ENCODE measurements around the gene DNAH5. TPM values are rescaled to one million over a fixed set of nuclear protein-coding genes. Genes with fewer than 3 reads are reported as not detected.

Gene DNAH5
- total RNA-seq, 1 donor from 2014 or later = 2.7 TPM

DNA sequence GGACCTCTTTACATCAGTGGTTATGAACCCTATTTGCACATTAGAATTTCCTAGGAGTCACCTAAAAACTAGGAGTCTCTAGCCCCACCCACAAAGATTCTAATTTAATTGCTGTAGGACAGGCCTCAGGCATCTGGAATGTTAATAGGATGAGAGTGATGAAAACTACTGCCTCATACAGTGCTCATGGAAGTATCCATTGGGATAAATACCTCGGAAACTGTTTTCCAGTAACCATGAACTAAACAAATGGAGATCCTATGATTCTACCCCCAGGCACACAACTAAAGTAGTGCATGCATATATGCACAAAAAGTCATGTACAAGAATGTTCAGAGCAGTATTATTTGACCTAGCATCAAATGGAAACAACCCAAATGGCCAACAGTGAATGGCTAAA, 286.3 kb downstream of the DNAH5 start:
- TF ChIP-seq, protein P1, sequence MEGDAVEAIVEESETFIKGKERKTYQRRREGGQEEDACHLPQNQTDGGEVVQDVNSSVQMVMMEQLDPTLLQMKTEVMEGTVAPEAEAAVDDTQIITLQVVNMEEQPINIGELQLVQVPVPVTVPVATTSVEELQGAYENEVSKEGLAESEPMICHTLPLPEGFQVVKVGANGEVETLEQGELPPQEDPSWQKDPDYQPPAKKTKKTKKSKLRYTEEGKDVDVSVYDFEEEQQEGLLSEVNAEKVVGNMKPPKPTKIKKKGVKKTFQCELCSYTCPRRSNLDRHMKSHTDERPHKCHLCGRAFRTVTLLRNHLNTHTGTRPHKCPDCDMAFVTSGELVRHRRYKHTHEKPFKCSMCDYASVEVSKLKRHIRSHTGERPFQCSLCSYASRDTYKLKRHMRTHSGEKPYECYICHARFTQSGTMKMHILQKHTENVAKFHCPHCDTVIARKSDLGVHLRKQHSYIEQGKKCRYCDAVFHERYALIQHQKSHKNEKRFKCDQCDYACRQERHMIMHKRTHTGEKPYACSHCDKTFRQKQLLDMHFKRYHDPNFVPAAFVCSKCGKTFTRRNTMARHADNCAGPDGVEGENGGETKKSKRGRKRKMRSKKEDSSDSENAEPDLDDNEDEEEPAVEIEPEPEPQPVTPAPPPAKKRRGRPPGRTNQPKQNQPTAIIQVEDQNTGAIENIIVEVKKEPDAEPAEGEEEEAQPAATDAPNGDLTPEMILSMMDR (IDR thresholded peaks at IDR 0.05; ENCODE audit: insufficient read depth, low read length, poor library complexity, severe bottlenecking) = no peak
- H3K36me3 ChIP-seq (ENCODE audit: control insufficient read depth, insufficient read depth, low read length) = no peaks in the 10 kb centered on the region
- no peak overlapping the region for H3K4me3 ChIP-seq (ENCODE audit: low read depth, low read length)
- H3K27me3 ChIP-seq (ENCODE audit: control insufficient read depth, insufficient read depth, low read length) = no peaks in the 10 kb centered on the region
- no peak for DNase-seq (ENCODE audit: low read depth)

DNA sequence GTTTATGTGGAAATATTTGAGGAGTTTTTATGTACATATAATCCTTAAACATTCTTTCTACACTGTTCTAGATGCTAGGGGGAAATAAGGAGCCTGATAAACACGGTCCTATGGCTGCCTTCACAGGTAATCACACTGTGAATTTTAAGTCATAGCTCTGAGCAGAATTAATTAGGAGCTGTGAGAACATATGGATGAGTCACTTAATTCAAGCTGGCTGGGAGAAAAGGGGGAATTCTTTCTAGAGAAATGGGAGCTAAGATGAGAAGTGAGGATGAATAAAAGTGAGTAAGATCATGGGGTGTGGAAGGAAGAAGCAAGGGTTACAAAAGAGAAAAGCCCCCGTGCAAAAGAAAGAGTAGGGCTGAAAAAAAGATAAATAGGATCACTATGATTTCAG, 290.8 kb downstream of the DNAH5 start:
- H3K4me3 ChIP-seq (ENCODE audit: low read depth, low read length) = no peak overlapping the region
- no peaks in the 10 kb centered on the region for H3K27me3 ChIP-seq (ENCODE audit: control insufficient read depth, insufficient read depth, low read length)
- TF ChIP-seq, protein P1 (IDR thresholded peaks at IDR 0.05; ENCODE audit: insufficient read depth, low read length, poor library complexity, severe bottlenecking) = no peak
- H3K36me3 ChIP-seq (ENCODE audit: control insufficient read depth, insufficient read depth, low read length) = no peaks in the 10 kb centered on the region
- no peak for DNase-seq (ENCODE audit: low read depth)

DNA sequence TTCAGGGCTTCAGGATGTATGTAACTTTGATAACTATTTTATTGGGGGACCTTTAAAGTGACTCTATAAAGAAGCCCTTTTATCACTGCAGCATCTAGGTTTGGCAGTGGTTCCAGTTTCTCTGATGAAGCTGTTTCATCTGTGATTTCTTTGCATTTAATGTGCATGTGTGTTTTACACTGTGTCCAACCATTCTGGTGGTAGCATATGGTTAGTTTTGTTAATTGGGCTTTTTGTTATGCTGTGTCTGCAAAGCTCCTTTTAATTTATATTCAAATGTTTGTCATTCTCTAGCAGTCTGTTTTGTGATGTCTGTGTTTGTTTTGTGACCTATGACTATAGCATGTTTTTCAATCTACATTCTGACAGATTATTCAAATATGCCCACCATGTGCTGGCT, 294.8 kb downstream of the DNAH5 start:
- Histone ChIP-seq H3K36me3 (ENCODE audit: control insufficient read depth, insufficient read depth, low read length) (no peaks in the 10 kb centered on the region), H3K4me3 (ENCODE audit: low read depth, low read length) (no peak overlapping the region), H3K27me3 (ENCODE audit: control insufficient read depth, insufficient read depth, low read length) (no peaks in the 10 kb centered on the region)
- TF ChIP-seq, protein P1 (IDR thresholded peaks at IDR 0.05; ENCODE audit: insufficient read depth, low read length, poor library complexity, severe bottlenecking) = no peak
- no peak for DNase-seq (ENCODE audit: low read depth)

DNA sequence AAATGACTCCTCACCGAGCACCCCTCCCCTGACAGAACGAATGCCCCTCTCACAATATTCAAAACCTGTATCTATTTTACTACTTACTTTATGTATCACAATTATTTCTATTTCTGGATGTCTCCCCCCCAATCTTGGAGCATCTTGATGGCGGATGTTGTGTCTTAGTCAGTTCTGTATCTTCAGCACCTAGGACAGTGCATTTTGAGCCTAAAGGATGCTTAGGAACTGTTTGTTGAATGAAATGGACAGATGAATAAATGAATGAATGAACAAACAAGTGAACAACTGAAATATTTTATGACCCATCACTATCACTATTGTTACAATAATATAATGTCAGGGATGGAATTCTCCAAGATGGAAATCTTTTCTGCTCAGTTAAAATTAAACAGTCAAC, 295.7 kb downstream of the DNAH5 start:
- no peak for DNase-seq (ENCODE audit: low read depth)
- H3K27me3 ChIP-seq (ENCODE audit: control insufficient read depth, insufficient read depth, low read length) = no peaks in the 10 kb centered on the region
- H3K4me3 ChIP-seq (ENCODE audit: low read depth, low read length) = no peak overlapping the region
- TF ChIP-seq, protein P1 (IDR thresholded peaks at IDR 0.05; ENCODE audit: insufficient read depth, low read length, poor library complexity, severe bottlenecking) = no peak
- no peaks in the 10 kb centered on the region for H3K36me3 ChIP-seq (ENCODE audit: control insufficient read depth, insufficient read depth, low read length)

DNA sequence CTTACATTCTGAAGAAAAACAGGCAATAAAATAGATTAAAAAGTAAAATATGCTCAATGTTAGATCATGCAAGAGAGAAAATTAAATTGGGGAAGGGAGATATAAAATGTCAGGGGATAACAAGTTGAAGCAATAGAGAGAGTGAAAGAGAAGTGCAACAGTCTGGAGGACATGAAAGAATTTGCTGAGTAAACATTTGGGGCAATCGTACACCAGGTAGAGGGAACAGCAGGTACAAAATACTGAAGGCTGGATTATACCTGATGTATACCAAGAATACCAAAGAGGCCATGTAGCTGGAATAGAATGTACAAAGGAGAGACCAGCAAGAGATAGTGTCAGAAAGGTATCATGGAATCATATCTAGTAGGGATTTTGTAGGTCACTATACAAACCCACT, 300.8 kb downstream of the DNAH5 start:
- H3K27me3 ChIP-seq (ENCODE audit: control insufficient read depth, insufficient read depth, low read length) = no peaks in the 10 kb centered on the region
- no peak for DNase-seq (ENCODE audit: low read depth)
- no peak overlapping the region for H3K4me3 ChIP-seq (ENCODE audit: low read depth, low read length)
- no peaks in the 10 kb centered on the region for H3K36me3 ChIP-seq (ENCODE audit: control insufficient read depth, insufficient read depth, low read length)
- TF ChIP-seq, protein P1 (IDR thresholded peaks at IDR 0.05; ENCODE audit: insufficient read depth, low read length, poor library complexity, severe bottlenecking) = no peak

DNA sequence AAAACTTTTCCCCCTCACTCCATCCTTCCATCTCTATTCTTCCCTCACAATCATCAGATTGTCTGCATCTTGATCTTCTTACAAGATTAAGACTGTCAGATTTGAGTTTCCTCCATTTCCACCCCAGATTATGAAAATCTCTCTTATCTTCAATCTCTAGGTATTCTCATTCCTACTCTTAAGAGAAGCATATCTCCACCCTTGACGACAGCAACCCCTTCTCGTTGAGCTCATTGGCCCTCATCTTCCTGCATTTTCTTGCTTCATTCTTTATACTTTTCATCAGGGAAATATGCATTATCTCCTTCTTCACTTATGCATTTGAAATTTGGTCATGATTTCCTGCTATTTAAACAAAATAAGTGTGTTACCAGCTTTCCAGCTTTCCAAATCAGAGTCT, 301.3 kb downstream of the DNAH5 start:
- no peak for DNase-seq (ENCODE audit: low read depth)
- TF ChIP-seq, protein P1 (IDR thresholded peaks at IDR 0.05; ENCODE audit: insufficient read depth, low read length, poor library complexity, severe bottlenecking) = no peak
- Histone ChIP-seq H3K27me3 (ENCODE audit: control insufficient read depth, insufficient read depth, low read length) (no peaks in the 10 kb centered on the region), H3K36me3 (ENCODE audit: control insufficient read depth, insufficient read depth, low read length) (no peaks in the 10 kb centered on the region), H3K4me3 (ENCODE audit: low read depth, low read length) (no peak overlapping the region)
